ENCODE measurements around the gene MAGEB2.
"Not testable (repeated sequence)": the region's sequence is repeated elsewhere in the genome, so short reads cannot be mapped to it uniquely, and the experiment has no call there.

Gene MAGEB2

GRCh38 chrX:30215357-30215843 lies at the start of gene MAGEB2:
MAGEB2 (plus strand) TSS chrX:30215563; CDS start chrX:30218581, 3,018 bp downstream.
- TF ChIP-seq, protein P1, sequence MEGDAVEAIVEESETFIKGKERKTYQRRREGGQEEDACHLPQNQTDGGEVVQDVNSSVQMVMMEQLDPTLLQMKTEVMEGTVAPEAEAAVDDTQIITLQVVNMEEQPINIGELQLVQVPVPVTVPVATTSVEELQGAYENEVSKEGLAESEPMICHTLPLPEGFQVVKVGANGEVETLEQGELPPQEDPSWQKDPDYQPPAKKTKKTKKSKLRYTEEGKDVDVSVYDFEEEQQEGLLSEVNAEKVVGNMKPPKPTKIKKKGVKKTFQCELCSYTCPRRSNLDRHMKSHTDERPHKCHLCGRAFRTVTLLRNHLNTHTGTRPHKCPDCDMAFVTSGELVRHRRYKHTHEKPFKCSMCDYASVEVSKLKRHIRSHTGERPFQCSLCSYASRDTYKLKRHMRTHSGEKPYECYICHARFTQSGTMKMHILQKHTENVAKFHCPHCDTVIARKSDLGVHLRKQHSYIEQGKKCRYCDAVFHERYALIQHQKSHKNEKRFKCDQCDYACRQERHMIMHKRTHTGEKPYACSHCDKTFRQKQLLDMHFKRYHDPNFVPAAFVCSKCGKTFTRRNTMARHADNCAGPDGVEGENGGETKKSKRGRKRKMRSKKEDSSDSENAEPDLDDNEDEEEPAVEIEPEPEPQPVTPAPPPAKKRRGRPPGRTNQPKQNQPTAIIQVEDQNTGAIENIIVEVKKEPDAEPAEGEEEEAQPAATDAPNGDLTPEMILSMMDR (IDR thresholded peaks at IDR 0.05; ENCODE audit: insufficient read depth, missing control alignments) = no peak
- DNase-seq (ENCODE audit: insufficient read length, low spot score) (no peak), FAIRE-seq (no peak)

GRCh38 chrX:30170900-30171299 lies 44.5 kb upstream of the MAGEB2 start:
- TF ChIP-seq, protein P1 (IDR thresholded peaks at IDR 0.05; ENCODE audit: insufficient read depth, missing control alignments) = no peak
- no peak for FAIRE-seq

GRCh38 chrX:30181353-30181752 lies 34.0 kb upstream of the MAGEB2 start:
- DNase-seq (ENCODE audit: insufficient read length, low spot score) (no peak), FAIRE-seq (no peak)
- TF ChIP-seq, protein P1 (IDR thresholded peaks at IDR 0.05; ENCODE audit: insufficient read depth, missing control alignments) = no peak

More at GRCh38 chrX:30170900-30171299, 44.5 kb upstream of the MAGEB2 start:
- DNase-seq (ENCODE audit: insufficient read length, low spot score) = no peak

DNA sequence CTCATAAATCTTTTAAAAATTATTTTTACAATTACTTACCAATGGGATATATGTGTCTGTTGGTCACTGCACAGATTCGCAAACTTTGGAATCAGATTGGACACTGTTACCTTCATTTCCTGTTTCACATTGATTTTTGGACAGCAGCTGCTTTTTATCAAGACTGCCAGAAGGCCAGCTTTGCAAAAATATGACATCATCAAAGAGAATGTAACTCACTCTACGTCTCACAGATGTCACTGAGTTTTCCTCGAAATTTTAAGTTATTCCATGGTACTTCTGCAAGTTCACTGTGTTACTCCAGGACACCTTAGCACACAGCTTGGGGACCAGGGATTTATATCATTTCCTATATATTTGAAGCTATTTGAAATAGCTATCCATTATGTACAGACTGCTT lies 31.8 kb upstream of the MAGEB2 start:
- TF ChIP-seq, protein P1 (IDR thresholded peaks at IDR 0.05; ENCODE audit: insufficient read depth, missing control alignments) = no peak
- DNase-seq (ENCODE audit: insufficient read length, low spot score) (no peak), FAIRE-seq (no peak)

DNA sequence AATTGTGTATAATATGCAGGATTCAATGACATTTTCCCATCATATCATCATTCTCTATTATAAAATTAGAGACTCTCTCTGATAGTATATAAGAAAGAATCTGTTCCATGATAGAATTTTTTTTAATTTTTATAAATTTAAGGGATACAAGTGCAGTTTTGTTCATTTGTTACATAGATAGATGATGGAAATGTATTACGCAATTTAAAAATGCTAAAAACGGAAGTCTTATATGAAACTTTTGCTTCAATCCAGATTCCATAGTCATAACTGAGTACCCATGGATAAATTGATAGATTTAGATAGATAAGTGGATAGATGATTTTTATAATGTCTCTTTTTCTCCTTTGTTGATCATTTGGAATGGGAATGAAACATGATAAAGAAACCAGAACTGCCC lies 24.9 kb upstream of the MAGEB2 start:
- no peak for DNase-seq (ENCODE audit: insufficient read length, low spot score)
- no peak for FAIRE-seq
- TF ChIP-seq, protein P1 (IDR thresholded peaks at IDR 0.05; ENCODE audit: insufficient read depth, missing control alignments) = no peak

DNA sequence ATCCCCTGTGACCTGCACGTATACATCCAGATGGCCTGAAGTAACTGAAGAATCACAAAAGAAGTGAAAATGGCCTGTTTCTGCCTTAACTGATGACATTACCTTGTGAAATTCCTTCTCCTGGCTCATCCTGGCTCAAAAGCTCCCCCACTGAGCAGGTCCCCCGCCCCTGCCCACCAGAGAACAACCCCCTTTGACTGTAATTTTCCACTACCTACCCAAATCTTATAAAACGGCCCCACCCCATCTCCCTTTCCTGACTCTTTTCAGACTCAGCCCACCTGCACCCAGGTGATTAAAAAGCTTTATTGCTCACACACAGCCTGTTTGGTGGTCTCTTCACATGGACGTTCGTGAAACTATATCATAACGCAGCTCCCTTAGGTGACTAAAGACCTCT lies 21.5 kb upstream of the MAGEB2 start:
- not testable (repeated sequence) for DNase-seq (ENCODE audit: insufficient read length, low spot score); FAIRE-seq

DNA sequence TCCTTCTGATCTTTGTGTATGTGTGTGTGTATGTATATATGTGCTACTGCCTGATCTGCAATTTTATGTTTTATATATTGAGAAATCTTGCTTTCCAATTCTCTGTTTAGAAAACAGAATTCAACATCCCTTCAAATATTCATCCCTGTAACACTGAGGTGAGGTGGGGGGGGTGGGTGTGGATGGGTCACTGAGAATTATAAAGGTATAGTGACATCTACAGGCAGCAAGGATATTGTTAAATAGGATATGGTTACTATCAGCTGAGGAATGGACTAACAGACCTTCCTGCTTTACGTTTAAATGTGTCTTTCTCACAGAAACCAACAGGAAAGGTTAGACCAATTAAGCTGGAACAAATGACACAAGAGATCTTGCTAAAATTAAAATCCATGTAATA lies 19.0 kb upstream of the MAGEB2 start:
- DNase-seq (ENCODE audit: insufficient read length, low spot score) (no peak), FAIRE-seq (no peak)
- TF ChIP-seq, protein P1 (IDR thresholded peaks at IDR 0.05; ENCODE audit: insufficient read depth, missing control alignments) = no peak

- no peak for DNase-seq (ENCODE audit: insufficient read length, low spot score)
- FAIRE-seq = no peak
These were observed 3.2 kb upstream of the MAGEB2 start for GRCh38 chrX:30212172-30212571.

More at GRCh38 chrX:30212172-30212571, 3.2 kb upstream of the MAGEB2 start:
- TF ChIP-seq, protein P1 (IDR thresholded peaks at IDR 0.05; ENCODE audit: insufficient read depth, missing control alignments) = no peak

Data from D721Med (cell line).